ENCODE results near the gene TMEM161A.

Gene TMEM161A

DNA sequence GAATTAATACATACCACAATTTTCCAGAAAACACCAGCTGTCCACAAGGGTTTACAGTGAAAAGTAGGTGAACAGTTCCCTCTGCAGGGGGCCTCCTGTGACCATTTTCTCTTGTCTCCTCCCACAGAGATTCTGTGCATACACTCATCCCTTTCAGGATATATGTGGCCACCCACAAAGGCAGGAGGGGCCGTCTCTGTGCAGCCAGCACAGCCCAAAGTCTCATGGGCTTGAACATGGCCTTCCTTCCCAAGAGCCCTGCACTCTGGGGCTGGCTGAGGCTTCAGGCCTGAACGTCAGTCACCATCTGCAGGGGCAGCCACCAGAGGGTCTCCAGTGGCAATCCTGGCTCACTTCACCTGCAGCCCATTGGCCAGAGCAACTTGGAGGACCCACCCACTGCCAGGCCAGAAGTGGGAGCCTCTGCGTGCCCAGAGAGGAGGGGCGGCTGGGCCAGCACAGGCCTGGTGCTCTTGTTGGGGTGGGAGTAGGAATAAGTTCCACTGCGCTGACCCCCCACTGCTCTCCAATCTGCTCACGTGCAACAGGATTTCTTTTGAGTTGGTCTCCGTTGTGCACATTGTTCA is 25.1 kb downstream of the TMEM161A start:
- Histone ChIP-seq H3K79me2 (ENCODE audit: low read length) (no peaks in the 10 kb centered on the region), H3K4me1 (ENCODE audit: low read length) (no peaks in the 10 kb centered on the region), H4K20me1 (ENCODE audit: insufficient read depth, low read length) (no peaks in the 10 kb centered on the region), H2AFZ (ENCODE audit: low read depth, low read length) (no peak overlapping the region), H3K4me3 (ENCODE audit: low read length) (no peak overlapping the region), H3K27me3 (ENCODE audit: low read depth, low read length) (no peaks in the 10 kb centered on the region), H3K36me3 (replicated peaks; ENCODE audit: low read depth, low read length) (no peaks in the 10 kb centered on the region), H3K9me3 (ENCODE audit: insufficient read depth, low read length) (no peaks in the 10 kb centered on the region), H3K4me2 (ENCODE audit: low read length) (no peak overlapping the region), H3K27ac (ENCODE audit: low read length) (no peak overlapping the region), H3K9ac (ENCODE audit: low read length) (no peak overlapping the region)
- TF ChIP-seq CTCF (IDR thresholded peaks at IDR 0.05; ENCODE audit: low read depth, low read length) (peak; percentile 6; the same call in 1 of the 2 replicates), EZH2phosphoT487 (IDR thresholded peaks at IDR 0.05; ENCODE audit: low read depth) (no peak)

GRCh38 chr19:19111967-19112580 is 26.2 kb downstream of the TMEM161A start:
- no peak overlapping the region for H3K4me3 ChIP-seq (ENCODE audit: low read length)
- H2AFZ ChIP-seq (ENCODE audit: low read depth, low read length): no peak overlapping the region
- no peak for TF ChIP-seq CTCF (IDR thresholded peaks at IDR 0.05; ENCODE audit: low read depth, low read length)
- no peak for TF ChIP-seq EZH2phosphoT487 (IDR thresholded peaks at IDR 0.05; ENCODE audit: low read depth)
- H3K27ac ChIP-seq (ENCODE audit: low read length): no peak overlapping the region
- no peaks in the 10 kb centered on the region for H4K20me1 ChIP-seq (ENCODE audit: insufficient read depth, low read length)
- H3K9ac ChIP-seq (ENCODE audit: low read length): no peak overlapping the region
- H3K4me2 ChIP-seq (ENCODE audit: low read length): no peak overlapping the region
- no peaks in the 10 kb centered on the region for H3K9me3 ChIP-seq (ENCODE audit: insufficient read depth, low read length)
- no peaks in the 10 kb centered on the region for H3K27me3 ChIP-seq (ENCODE audit: low read depth, low read length)
- no peaks in the 10 kb centered on the region for H3K79me2 ChIP-seq (ENCODE audit: low read length)
- no peaks in the 10 kb centered on the region for H3K4me1 ChIP-seq (ENCODE audit: low read length)
- H3K36me3 ChIP-seq (replicated peaks; ENCODE audit: low read depth, low read length): no peaks in the 10 kb centered on the region

- Histone ChIP-seq H3K27ac (ENCODE audit: low read length) (no peak overlapping the region), H3K4me3 (ENCODE audit: low read length) (no peak overlapping the region), H4K20me1 (ENCODE audit: insufficient read depth, low read length) (no peaks in the 10 kb centered on the region), H3K4me2 (ENCODE audit: low read length) (no peak overlapping the region), H3K9ac (ENCODE audit: low read length) (no peak overlapping the region), H3K79me2 (ENCODE audit: low read length) (no peaks in the 10 kb centered on the region), H3K9me3 (ENCODE audit: insufficient read depth, low read length) (no peaks in the 10 kb centered on the region), H3K36me3 (replicated peaks; ENCODE audit: low read depth, low read length) (no peaks in the 10 kb centered on the region), H3K27me3 (ENCODE audit: low read depth, low read length) (no peaks in the 10 kb centered on the region), H3K4me1 (ENCODE audit: low read length) (no peaks in the 10 kb centered on the region), H2AFZ (ENCODE audit: low read depth, low read length) (no peak overlapping the region)
- TF ChIP-seq EZH2phosphoT487 (IDR thresholded peaks at IDR 0.05; ENCODE audit: low read depth): no peak
- TF ChIP-seq CTCF (IDR thresholded peaks at IDR 0.05; ENCODE audit: low read depth, low read length): no peak
Observed at GRCh38 chr19:19111136-19111835, 27.0 kb downstream of the TMEM161A start.

DNA sequence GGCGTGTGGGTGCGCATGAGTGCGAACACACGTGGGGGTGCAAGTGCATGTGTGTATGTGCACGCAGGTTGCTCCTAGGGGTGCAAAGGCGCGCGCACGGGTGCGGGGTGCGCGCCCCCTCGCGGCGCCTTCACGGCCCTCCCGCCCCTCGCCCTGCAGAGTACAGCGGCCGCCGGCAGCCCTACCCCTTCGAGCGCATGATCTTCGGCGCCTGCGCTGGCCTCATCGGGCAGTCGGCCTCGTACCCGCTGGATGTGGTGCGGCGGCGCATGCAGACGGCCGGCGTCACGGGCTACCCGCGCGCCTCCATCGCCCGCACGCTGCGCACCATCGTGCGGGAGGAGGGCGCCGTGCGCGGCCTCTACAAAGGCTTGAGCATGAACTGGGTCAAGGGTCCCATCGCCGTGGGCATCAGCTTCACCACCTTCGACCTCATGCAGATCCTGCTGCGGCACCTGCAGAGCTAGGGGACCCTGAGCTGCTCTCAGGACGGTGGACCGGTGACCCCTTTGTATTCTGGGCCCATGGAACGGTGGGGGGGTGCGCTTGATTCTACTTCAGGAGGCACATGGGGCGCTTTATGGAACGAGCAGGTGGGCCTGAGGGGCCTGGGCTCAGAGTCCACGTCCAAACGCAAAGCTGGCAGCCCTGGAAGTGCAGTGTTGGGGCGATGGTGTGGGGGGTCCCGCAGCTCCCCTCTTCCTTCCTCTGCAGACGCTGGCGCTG is 27.7 kb downstream of the TMEM161A start:
- no peak overlapping the region for H2AFZ ChIP-seq (ENCODE audit: low read depth, low read length)
- no peak for TF ChIP-seq EZH2phosphoT487 (IDR thresholded peaks at IDR 0.05; ENCODE audit: low read depth)
- no peak for TF ChIP-seq CTCF (IDR thresholded peaks at IDR 0.05; ENCODE audit: low read depth, low read length)

More for the DNA sequence above, 27.7 kb downstream of the TMEM161A start:
- Histone ChIP-seq H3K79me2 (ENCODE audit: low read length) (no peaks in the 10 kb centered on the region), H3K4me2 (ENCODE audit: low read length) (no peak overlapping the region), H4K20me1 (ENCODE audit: insufficient read depth, low read length) (no peaks in the 10 kb centered on the region), H3K36me3 (replicated peaks; ENCODE audit: low read depth, low read length) (no peaks in the 10 kb centered on the region), H3K9me3 (ENCODE audit: insufficient read depth, low read length) (no peaks in the 10 kb centered on the region), H3K9ac (ENCODE audit: low read length) (no peak overlapping the region), H3K4me3 (ENCODE audit: low read length) (no peak overlapping the region), H3K4me1 (ENCODE audit: low read length) (no peaks in the 10 kb centered on the region), H3K27me3 (ENCODE audit: low read depth, low read length) (no peaks in the 10 kb centered on the region), H3K27ac (ENCODE audit: low read length) (no peak overlapping the region)

All from OCI-LY3 (cell line).